Measurements from ENCODE around the gene RASSF10.

RASSF10 gene

GRCh38 chr11:12999597-12999996 lies 9.5 kb upstream of the RASSF10 start:
- H3K4me3 ChIP-seq (ENCODE audit: low read depth, low read length), result no peak overlapping the region
- DNase-seq (ENCODE audit: low read depth), result no peak
- no peak for TF ChIP-seq CTCF (IDR thresholded peaks at IDR 0.05; ENCODE audit: control insufficient read depth, extremely low read depth, insufficient read depth)

GRCh38 chr11:13000116-13000515 lies 9.0 kb upstream of the RASSF10 start:
- no peak overlapping the region for H3K4me3 ChIP-seq (ENCODE audit: low read depth, low read length)
- no peak for TF ChIP-seq CTCF (IDR thresholded peaks at IDR 0.05; ENCODE audit: control insufficient read depth, extremely low read depth, insufficient read depth)
- no peak for DNase-seq (ENCODE audit: low read depth)

- no peak for DNase-seq (ENCODE audit: low read depth)
- no peak overlapping the region for H3K4me3 ChIP-seq (ENCODE audit: low read depth, low read length)
- TF ChIP-seq CTCF (IDR thresholded peaks at IDR 0.05; ENCODE audit: control insufficient read depth, extremely low read depth, insufficient read depth), result no peak
These were observed 8.4 kb upstream of the RASSF10 start for GRCh38 chr11:13000721-13001120.

GRCh38 chr11:13003736-13004493 lies 5.2 kb upstream of the RASSF10 start:
- H3K4me3 ChIP-seq (ENCODE audit: low read depth, low read length), result no peak overlapping the region
- no peak for DNase-seq (ENCODE audit: low read depth)
- no peak for TF ChIP-seq CTCF (IDR thresholded peaks at IDR 0.05; ENCODE audit: control insufficient read depth, extremely low read depth, insufficient read depth)

- TF ChIP-seq CTCF (IDR thresholded peaks at IDR 0.05; ENCODE audit: control insufficient read depth, extremely low read depth, insufficient read depth), result no peak
- DNase-seq (ENCODE audit: low read depth), result no peak
- no peak overlapping the region for H3K4me3 ChIP-seq (ENCODE audit: low read depth, low read length)
These were observed 1.7 kb upstream of the RASSF10 start for GRCh38 chr11:13007182-13008060.

- no peak for TF ChIP-seq CTCF (IDR thresholded peaks at IDR 0.05; ENCODE audit: control insufficient read depth, extremely low read depth, insufficient read depth)
- no peak overlapping the region for H3K4me3 ChIP-seq (ENCODE audit: low read depth, low read length)
- no peak for DNase-seq (ENCODE audit: low read depth)
These were observed 1.1 kb upstream of the RASSF10 start for GRCh38 chr11:13008061-13008435.

All from LNCaP clone FGC (cell line).